Astrocyte of the spinal cord (primary cell): Measurements from ENCODE around the gene CRYZ.
A peak's percentile ranks its signal among the peaks of the same experiment; 100 is the strongest.

Source experiments
- DNase-seq: peaks from one replicate; pipeline ENCODE4 v3.0.0; 2011; ENCODE audit warnings: low read depth, low spot score
- H3K4me3 ChIP-seq: 2 replicates; pipeline ENCODE4 v1.5.1; 2011; ENCODE audit warnings: low read depth, mild to moderate bottlenecking, low read length, moderate library complexity
- CTCF ChIP-seq: IDR thresholded peaks from 2 replicates; pipeline ENCODE4 v1.5.1; 2012; ENCODE audit warnings: low read depth, mild to moderate bottlenecking, low read length, inconsistent platforms
- in situ Hi-C: cut with HindIII; loops from 2 replicates; pipeline ENCODE4 v1.10.0; 2017; ENCODE audit warnings: low sequenced_read_pairs

Gene CRYZ

GRCh38 chr1:74732960-74733603, at the start of gene CRYZ, which contains the start of gene TYW3:
Gene CRYZ (minus strand): TSS chr1:74733050. CDS start chr1:74724821, 8,229 bp downstream.
Gene TYW3 (plus strand): TSS chr1:74733152. CDS start chr1:74733245, 93 bp downstream.
- TF ChIP-seq CTCF: no peak
- H3K4me3 ChIP-seq: peak within 1 kb of the TSS; percentile 95
- in situ Hi-C loops: no loop called here
- peak; percentile 95 for DNase-seq

GRCh38 chr1:74780594-74780993, 47.7 kb upstream of the CRYZ start:
- TF ChIP-seq CTCF: no peak
- peak; percentile 24 for DNase-seq
- in situ Hi-C loops: loop anchor here (25.0 kb wide), 1 partner anchor 407 kb away; no protein-coding TSS in a partner anchor
- H3K4me3 ChIP-seq: no peak overlapping the region

- DNase-seq: no peak
- no peak for TF ChIP-seq CTCF
- H3K4me3 ChIP-seq: no peak overlapping the region
- in situ Hi-C loops: loop anchor here (25.0 kb wide), 1 partner anchor 408 kb away; no protein-coding TSS in a partner anchor
Measured at GRCh38 chr1:74779750-74780149, 46.9 kb upstream of the CRYZ start.

GRCh38 chr1:74777525-74777924, 44.7 kb upstream of the CRYZ start:
- DNase-seq: no peak
- TF ChIP-seq CTCF: no peak
- no peak overlapping the region for H3K4me3 ChIP-seq
- in situ Hi-C loops: loop anchor here (25.0 kb wide), 1 partner anchor 410 kb away; no protein-coding TSS in a partner anchor

- in situ Hi-C loops: loop anchor here (25.0 kb wide), 1 partner anchor 412 kb away; no protein-coding TSS in a partner anchor
- no peak for TF ChIP-seq CTCF
- no peak for DNase-seq
- H3K4me3 ChIP-seq: no peak overlapping the region
Measured at GRCh38 chr1:74775735-74776134, 42.9 kb upstream of the CRYZ start.

- no peak overlapping the region for H3K4me3 ChIP-seq
- no peak for DNase-seq
- no peak for TF ChIP-seq CTCF
- in situ Hi-C loops: no loop called here
Measured at GRCh38 chr1:74773582-74773981, 40.7 kb upstream of the CRYZ start.
